NCI-H1105 (cell line): ENCODE measurements around the gene KLHL30.
"Not testable (repeated sequence)": the region's sequence is repeated elsewhere in the genome, so short reads cannot be mapped to it uniquely, and the experiment has no call there.

Source experiments
- DNase-seq: peaks from one replicate; lab custom pipeline; 2025; lab: John Stamatoyannopoulos, UW

KLHL30 gene

DNA sequence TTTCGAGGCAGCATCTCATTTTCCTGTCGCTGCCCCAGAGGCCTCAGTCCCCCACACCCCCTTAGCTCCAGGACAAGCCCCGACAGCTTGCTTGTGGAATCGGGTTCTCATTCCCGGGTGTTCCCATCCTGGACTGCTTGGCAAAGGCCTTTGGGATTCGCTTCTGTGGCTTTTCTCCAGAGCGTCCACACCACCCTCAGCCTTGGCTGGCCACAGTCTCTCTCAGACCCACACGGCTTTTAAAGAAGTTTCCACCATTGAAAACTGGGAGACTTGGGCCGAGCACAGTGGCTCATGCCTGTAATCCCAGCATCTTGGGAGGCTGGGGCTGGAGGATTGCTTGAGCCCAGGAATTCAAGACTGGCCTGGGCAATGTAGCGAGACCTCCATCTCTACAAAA, 35.6 kb upstream of the KLHL30 start:
- DNase-seq = no peak

GRCh38 chr2:238103465-238104225, 34.8 kb upstream of the KLHL30 start:
- no peak for DNase-seq

GRCh38 chr2:238104226-238104690, 34.2 kb upstream of the KLHL30 start:
- no peak for DNase-seq

DNA sequence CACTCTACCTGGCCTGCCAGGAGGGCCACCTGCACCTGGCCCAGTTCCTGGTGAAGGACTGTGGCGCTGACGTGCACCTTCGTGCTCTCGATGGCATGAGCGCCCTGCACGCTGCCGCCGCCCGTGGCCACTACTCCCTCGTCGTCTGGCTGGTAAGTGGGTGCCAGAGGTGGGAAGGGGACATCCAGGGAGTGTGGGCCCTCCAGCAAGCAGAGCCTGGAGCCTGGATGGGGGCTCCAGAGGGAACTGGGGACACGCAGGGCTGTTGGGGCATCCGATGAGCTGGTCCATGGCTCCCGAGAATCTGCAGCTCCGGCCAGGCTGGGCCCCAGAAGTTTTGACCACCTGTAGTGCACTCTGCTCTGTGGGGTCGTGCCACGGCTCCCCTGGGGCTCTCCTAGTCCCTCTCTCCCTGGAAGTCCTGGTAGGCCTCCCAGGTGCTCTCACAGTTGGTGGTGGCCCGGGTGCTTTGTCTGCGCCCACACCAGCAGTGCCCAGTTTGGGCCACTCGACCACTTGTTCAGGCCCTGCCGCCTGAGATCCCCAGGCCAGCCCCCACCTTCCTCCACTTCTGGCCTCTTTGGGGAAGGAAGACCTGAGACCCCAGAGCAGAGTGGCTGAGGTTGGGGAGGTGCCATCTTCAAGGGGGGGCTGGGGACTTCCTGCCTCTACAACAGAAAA, 33.6 kb upstream of the KLHL30 start:
- no peak for DNase-seq

DNA sequence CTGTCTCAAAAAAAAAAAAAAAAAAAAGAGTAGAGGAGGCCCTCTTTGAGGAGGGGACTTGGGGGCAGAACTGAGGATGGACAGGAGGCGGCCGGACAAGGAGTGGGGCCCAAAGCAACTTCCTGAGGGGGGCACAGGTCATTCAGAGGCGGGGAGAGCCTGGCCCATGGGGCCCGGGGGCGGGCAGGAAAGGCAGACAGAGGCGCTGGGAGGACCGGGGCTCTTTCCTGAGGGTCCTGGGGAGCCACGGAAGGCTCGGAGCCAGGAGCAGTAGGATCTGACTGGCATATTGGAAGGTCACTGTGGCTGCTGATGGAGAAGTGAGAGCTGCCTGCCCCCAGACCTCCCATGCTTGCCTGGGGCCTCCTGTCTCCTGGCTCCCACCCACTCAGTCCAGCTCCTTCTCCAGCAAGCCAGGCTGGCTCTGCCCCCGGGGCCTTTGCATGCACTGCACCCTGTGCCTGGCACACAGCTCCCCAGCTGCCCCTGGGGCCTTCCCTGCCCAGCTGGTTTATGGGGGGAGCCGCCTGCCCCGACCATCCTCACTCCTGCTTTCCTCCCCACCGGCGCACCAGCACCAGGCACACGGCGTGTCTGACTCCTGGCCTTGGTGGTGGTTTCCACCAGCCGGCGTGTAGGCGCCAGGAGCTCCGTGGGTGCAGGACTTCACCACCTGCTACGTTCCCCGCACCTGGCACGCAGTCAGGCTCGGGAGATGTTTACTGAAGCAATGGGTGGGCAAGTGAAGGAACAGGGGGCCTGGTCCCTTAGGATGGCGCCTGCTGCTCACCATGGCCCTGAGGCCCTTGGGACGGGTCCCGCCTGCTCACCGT, 32.7 kb upstream of the KLHL30 start:
- no peak for DNase-seq

DNA sequence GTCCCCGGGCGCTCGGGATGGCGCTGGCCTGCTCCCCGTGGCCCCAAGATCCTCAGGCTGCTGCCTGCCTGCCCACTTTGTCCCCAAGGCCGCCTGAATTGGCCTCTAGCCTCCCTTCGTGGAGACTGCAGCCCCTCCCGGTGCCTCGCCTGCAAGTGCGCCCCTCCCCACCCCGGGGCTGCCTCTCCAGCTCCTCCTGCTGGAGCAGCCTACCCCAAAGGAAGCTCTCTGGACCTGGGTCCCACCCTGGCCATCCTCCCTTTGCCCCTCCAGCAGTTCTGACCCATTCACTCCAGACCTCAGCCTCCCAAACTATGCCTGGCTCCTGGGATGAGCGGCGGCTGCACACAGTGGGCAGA, 32.1 kb upstream of the KLHL30 start:
- DNase-seq = no peak

DNA sequence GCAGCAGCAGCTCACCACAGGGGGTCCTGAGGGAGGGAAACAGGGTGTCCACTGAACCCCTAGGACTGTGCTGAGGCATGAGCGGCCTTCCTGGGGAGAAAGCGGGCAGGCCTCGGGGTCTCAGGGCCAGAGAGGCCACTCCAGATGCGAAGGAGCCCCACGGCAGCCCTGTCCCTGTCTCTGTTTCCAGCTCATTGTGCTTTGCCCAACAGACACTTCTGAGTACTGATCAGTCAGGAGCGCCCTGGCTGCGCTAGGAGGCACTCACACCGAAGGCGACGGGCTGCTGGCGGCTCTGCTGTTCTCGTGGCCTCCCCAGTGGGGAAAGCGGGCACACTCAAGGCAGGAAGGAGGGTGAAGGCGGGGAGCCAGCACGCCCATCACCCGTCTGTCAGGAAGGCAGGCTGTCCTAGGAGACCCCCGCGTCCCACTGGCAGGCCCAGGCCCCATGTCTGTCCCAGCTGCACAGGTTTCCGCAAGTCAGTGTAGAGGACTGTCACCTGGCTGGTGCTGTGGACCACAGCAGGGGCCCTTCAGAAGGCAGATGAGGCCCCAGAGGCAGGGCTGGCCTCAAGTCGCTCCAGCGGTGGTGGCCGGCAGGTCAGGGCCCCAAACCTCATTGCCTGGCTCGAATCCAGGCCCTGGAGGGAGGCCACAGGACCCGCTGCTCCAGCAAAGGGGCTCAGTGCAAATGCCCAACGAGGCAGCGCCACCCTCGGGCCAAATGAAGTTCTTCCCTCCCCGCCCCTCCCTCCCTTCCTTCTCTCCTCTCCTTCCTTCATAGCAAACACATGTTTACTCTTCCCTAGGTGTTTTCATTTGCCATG, 31.6 kb upstream of the KLHL30 start:
- DNase-seq = no peak

DNA sequence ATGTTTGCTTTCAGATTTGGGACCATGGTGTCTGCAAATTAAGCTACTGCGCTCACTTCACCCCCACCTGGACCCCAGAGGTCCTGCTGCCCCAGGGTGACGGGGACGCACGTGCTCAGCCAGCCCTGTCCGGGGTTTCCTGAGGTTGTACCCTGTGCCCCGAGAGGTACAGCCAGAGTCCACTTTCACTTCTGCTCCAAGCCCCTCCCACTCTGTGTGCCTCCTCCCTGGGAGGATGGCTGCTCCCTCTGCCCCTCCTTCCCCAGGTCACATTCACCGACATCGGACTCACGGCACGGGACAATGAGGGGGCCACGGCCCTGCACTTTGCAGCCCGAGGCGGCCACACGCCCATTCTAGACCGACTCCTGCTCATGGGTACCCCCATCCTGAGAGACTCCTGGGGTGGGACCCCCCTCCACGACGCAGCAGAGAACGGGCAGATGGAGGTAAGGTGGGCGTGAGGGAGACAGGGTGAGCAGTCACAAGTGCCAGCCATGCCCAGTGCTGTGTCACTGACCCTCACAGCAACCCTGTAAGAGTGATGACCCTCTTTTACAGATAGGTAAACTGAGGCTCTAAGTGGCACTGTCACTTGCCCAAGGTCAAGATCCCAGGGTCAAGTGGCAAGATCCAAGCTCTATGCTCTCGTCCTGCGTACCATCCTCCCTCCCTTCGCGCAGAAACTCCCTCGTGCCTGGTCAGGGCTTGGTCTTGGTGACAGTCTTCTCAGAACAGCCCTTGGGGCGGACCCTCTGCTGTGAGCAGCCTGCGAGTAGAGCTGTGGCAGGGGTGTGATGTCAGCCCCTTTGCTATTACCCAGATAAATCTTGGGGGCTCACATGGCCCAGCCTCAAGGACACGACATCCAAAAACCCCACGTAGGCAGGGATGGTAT, 30.7 kb upstream of the KLHL30 start:
- DNase-seq = no peak

DNA sequence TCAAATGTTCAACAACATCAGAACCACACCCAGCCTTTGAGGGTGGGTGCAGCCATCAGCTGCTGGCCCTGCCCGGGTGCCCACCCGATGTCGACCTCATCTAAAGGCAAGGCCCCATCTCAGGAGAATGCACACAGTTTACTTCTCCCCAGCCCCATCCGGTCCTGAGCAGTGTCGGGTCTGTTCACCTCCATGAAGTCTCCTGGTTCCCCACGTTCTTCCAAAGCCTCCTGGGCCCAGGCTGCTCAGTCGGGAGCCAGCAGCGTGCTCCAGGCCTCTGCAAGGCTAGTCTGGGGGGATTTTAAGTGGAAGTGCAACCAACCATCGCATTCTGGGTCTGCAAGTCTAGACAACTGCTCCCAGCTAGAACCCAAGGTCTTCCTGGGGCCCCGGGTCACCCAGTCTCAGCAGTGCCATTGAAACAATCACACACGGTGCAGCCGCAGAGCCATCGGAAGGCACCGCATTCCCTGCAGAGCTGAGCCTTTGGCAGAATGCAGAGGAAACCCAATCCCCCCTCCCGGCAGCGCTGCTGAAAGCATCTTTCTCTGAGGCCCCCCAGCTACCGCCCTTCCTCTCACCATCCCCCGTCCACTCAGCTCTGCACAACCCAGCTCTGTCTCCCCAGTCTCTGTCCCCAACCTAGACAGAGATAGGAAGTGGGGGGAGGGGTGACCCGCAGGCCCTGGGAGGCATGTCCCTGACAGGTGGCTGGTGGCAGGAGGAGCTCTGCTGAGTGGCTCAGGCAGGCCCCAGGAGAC, 29.9 kb upstream of the KLHL30 start:
- DNase-seq = peak; percentile 25

DNA sequence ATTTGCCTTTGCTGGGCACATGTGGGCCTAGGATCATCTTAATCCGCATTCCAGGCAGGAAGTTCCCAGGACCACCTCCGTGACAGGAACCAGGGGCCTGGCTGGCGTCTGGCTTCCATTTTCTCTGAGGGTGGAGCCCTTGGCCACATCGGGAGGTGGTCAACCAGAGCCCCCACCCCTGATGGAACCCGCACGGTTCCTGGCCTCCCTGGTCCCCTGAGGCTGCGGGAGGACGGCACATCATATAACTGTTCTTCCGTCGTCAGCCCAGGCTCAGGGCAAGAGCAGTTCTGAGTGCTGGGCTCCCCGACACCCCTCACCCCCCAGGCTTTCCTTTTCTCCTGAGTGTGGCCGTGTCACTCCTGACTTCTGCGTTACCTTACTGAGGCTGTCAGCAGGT, 24.9 kb upstream of the KLHL30 start:
- DNase-seq = no peak

DNA sequence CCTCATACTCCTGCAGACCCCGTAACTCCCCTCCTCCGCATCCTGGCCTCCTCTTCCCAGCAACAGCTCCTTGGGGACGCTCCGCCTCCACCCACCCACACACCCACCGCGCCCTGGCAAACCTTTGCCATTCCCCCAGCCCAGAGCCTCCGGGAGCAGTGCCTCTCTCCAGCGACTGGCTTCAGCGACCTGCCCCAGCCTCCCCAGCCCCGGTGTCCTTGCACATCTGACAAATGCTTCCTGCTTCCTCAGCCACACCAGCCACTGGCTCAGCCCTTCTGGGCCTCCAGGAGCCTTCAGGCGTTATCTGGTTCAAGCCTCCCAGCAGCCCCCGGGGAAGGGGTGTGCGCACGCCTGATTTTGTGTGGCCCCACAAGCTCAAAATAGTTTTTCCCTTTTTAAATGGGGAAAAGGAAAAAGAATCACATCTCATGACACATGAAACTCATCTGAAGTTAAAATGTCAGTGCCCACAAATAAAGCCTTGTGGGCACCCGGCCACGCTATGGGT, 24.1 kb upstream of the KLHL30 start:
- DNase-seq = no peak

GRCh38 chr2:238114851-238115660, 23.4 kb upstream of the KLHL30 start:
- no peak for DNase-seq

DNA sequence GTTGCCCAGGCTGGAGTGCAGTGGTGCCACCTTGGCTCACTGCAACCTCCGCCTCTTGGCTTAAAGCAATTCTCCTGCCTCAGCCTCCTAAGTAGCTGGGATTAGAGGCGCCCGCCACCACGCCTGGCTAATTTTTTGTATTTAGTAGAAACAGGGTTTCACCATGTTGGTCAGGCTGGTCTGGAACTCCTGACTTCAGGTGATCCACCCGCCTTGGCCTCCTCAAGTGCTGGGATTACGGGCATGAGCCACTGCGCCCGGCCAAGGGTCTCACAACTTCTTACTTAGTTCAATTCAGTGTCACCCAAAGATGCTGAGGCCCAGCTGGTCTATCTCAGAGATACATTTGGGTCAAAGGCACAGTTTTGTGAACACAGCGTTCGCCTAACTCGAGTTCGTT, 22.8 kb upstream of the KLHL30 start:
- not testable (repeated sequence) for DNase-seq

GRCh38 chr2:238116298-238117198, 21.9 kb upstream of the KLHL30 start:
- DNase-seq = no peak

- DNase-seq = no peak
Measured at GRCh38 chr2:238117199-238118154, 21.0 kb upstream of the KLHL30 start.

DNA sequence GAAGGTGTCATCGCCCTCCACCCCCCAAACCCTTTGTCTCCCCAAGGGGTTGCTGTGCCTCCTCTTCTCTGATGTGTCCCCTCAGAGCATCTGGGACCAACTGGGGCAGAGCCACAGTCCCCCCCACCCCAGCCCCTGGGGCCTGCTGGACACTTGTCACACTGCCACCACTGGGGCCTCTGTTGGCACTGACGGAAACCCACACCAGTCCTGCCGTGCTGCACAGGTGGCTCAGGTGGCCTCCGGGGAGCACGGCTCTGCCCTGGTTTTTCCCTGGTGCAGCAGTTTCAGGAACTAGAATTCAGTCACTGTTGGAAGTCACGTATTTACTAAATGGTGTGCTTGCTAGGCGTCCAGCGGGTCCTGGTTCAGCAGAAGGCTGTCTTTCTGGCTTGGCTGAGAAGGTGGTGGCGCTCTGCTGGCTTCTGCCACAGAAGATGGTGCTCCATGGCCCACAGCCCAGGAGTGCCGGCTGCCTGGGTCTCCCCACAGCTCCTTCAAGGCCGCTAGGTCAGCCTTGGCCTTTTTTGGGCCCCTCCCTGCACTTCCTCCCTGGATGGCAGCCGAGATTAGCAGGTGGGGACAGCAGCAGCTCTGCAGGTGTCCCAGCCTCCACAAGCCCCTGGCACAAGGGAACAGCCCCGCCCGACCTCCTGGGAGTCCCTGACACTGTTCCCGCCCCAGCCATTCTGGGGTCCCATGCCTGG, 18.6 kb upstream of the KLHL30 start:
- DNase-seq = no peak
